Dedifferentiated amniotic fluid mesenchymal stem cell (primary cell): ENCODE results near the gene CYP26B1.

ENCODE experiments used
- DNase-seq: peaks from one replicate; pipeline ENCODE4 v3.0.0-alpha.2; 2016; ENCODE audit errors: extremely low spot score

The CYP26B1 gene

GRCh38 chr2:72141032-72141645, 6.5 kb downstream of the CYP26B1 start:
- DNase-seq = no peak

GRCh38 chr2:72140621-72140960, 7.1 kb downstream of the CYP26B1 start:
- DNase-seq = no peak

GRCh38 chr2:72139874-72140620, 7.6 kb downstream of the CYP26B1 start:
- no peak for DNase-seq

- DNase-seq = no peak
Measured at GRCh38 chr2:72139471-72139873, 8.2 kb downstream of the CYP26B1 start.

GRCh38 chr2:72138921-72139381, 8.7 kb downstream of the CYP26B1 start:
- no peak for DNase-seq

- no peak for DNase-seq
Measured at GRCh38 chr2:72138011-72138881, 9.4 kb downstream of the CYP26B1 start.

- DNase-seq = peak; percentile 45
Measured at GRCh38 chr2:72137498-72138010, 10.1 kb downstream of the CYP26B1 start.

GRCh38 chr2:72136933-72137497, 10.6 kb downstream of the CYP26B1 start:
- no peak for DNase-seq

GRCh38 chr2:72136331-72136730, 11.3 kb downstream of the CYP26B1 start:
- no peak for DNase-seq

GRCh38 chr2:72135921-72136320, 11.7 kb downstream of the CYP26B1 start:
- DNase-seq = no peak

- no peak for DNase-seq
Measured at GRCh38 chr2:72134997-72135800, 12.5 kb downstream of the CYP26B1 start.

- DNase-seq = no peak
Measured at GRCh38 chr2:72134408-72134996, 13.2 kb downstream of the CYP26B1 start.

- DNase-seq = no peak
Measured at GRCh38 chr2:72133721-72134407, 13.8 kb downstream of the CYP26B1 start.

- no peak for DNase-seq
Measured at GRCh38 chr2:72132981-72133720, 14.5 kb downstream of the CYP26B1 start.

GRCh38 chr2:72131916-72132841, 15.5 kb downstream of the CYP26B1 start:
- DNase-seq = no peak

- no peak for DNase-seq
Measured at GRCh38 chr2:72131371-72131891, 16.2 kb downstream of the CYP26B1 start.

GRCh38 chr2:72130659-72131360, 16.9 kb downstream of the CYP26B1 start:
- DNase-seq = no peak
